Measurements from ENCODE around the gene KY. TPM values are rescaled to one million over a fixed set of nuclear protein-coding genes. Genes with fewer than 3 reads are reported as not detected.

The KY gene
- total and polyA plus RNA-seq, 2 of the 13 experiments (the other 11 are each of a cell fraction or from before 2014, with no cell fraction given): not detected

GRCh38 chr3:134697830-134698689 is 47.2 kb upstream of the KY start:
- H3K9ac ChIP-seq (ENCODE audit: insufficient read depth, low read depth, low read length): no peak overlapping the region
- H2AFZ ChIP-seq (ENCODE audit: low read length): no peak overlapping the region
- H3K4me1 ChIP-seq (ENCODE audit: insufficient read depth, low read length): no peaks in the 10 kb centered on the region
- H3K27me3 ChIP-seq (ENCODE audit: control insufficient read depth in 1 of 2, insufficient read depth in 2 of 2, low read length in 2 of 2): 0 out of 5 replicates have a peak, but pooled peaks cover 2 to 5% of the 10 kb centered on the region in 2 experiments
- no peaks in the 10 kb centered on the region for H3K9me3 ChIP-seq (ENCODE audit: low read length)
- no peaks in the 10 kb centered on the region for H3K79me2 ChIP-seq (ENCODE audit: insufficient read depth, low read length)
- H3K27ac ChIP-seq (ENCODE audit: extremely low read length, insufficient read depth, low read length): no peak overlapping the region
- 18% methylated on average over 10 of the region's 11 CpGs for WGBS (ENCODE audit: low lambda C conversion rate)
- no peak overlapping the region for H3K4me3 ChIP-seq (replicated peaks in 1 of 3; ENCODE audit: insufficient read depth in 1 of 3, low read depth in 2 of 3, low read length in 3 of 3)
- ChIA-PET CTCF (ENCODE audit: low intra/inter-chr PET ratio, low total read pairs) (no interaction called here), POLR2A (no interaction called here)
- H3K36me3 ChIP-seq (replicated peaks in 1 of 2; ENCODE audit: control insufficient read depth in 1 of 2, insufficient read depth in 2 of 2, low read length in 2 of 2): no peaks in the 10 kb centered on the region
- no TSS peak for BruUV-seq (replicated peaks)
- TF ChIP-seq SOX6 (IDR thresholded peaks at IDR 0.05): no peak
- TF ChIP-seq SOX6 (CRISPR knock-in tag; IDR thresholded peaks at IDR 0.05): no peak
- no peak for TF ChIP-seq ZNF704 (CRISPR knock-in tag; IDR thresholded peaks at IDR 0.05; ENCODE audit: borderline replicate concordance)
- no peak for TF ChIP-seq LBX2 (CRISPR knock-in tag; IDR thresholded peaks at IDR 0.05; ENCODE audit: borderline replicate concordance)
- TF ChIP-seq TSC22D2 (CRISPR knock-in tag; IDR thresholded peaks at IDR 0.05; ENCODE audit: borderline replicate concordance): no peak
- no peak for TF ChIP-seq PATZ1 (CRISPR knock-in tag; IDR thresholded peaks at IDR 0.05)
- no peak for TF ChIP-seq ZSCAN9 (CRISPR knock-in tag; IDR thresholded peaks at IDR 0.05; ENCODE audit: borderline replicate concordance)
- TF ChIP-seq POGZ (CRISPR knock-in tag; IDR thresholded peaks at IDR 0.05): no peak
- TF ChIP-seq KIAA2018 (CRISPR knock-in tag; IDR thresholded peaks at IDR 0.05; ENCODE audit: borderline replicate concordance): no peak
- no peak for TF ChIP-seq ZBTB3 (CRISPR knock-in tag; IDR thresholded peaks at IDR 0.05; ENCODE audit: borderline replicate concordance, low read depth)
- TF ChIP-seq TP53 (CRISPR knock-in tag; conservative IDR thresholded peaks at IDR 0.05): no peak
- FAIRE-seq (no peak), DNase-seq (ENCODE audit: low spot score) (no peak), ATAC-seq (no peak)
- no peaks in the 10 kb centered on the region for H4K20me1 ChIP-seq (ENCODE audit: insufficient read depth, low read length)
- in situ Hi-C loops (cut with HindIII; ENCODE audit: extremely low pct_ligation_motif_present, low pct_unique_long_range_greater_than_20kb) (no loop called here), intact Hi-C loops (cut with micrococcal nuclease; ENCODE audit: unreplicated experiment) (no loop called here)
- H3K4me2 ChIP-seq (ENCODE audit: low read depth, low read length): no peak overlapping the region
